ENCODE results near the gene KCNQ4.

Gene KCNQ4

DNA sequence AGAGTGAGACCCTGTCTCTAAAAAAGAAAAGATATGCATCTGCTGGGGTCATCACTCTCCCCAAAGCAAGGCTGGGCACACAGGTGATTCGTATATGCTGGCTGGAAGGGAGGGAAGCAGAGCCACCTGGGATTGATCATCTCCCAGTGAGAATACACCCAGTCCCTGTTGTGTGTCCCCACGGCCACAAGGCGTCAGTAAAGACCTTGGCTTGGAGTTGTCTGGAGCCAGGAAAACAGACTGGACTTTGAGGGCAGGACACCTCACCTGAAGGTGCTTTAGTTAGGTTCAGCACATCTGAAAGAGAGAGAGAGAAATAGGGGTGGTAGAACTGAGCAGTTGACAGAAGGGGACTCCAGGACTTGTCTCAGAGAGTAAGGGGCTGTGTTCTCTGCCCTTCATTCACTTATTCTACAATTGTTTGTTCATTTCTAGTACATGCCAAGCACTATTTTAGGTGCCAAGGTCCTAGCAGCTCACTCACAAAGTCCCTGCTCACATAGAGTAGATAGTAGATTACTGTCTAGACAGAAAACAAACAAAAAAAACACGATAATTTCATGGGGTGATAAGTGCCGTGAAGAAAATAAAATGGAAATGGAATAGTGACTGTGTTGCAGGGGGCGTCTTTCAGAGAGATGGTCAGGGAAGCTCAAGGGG lies 65.1 kb downstream of the KCNQ4 start:
- H3K27ac ChIP-seq (replicated peaks) = no peak overlapping the region
- H3K4me3 ChIP-seq (replicated peaks; ENCODE audit: insufficient read depth, low read length) = no peak overlapping the region
- no peaks in the 10 kb centered on the region for H3K27me3 ChIP-seq (ENCODE audit: insufficient read depth, poor library complexity, severe bottlenecking)
- TF ChIP-seq GABPA (IDR thresholded peaks at IDR 0.05; ENCODE audit: low read depth) (no peak), SPI1 (IDR thresholded peaks at IDR 0.05; ENCODE audit: borderline replicate concordance, low read depth) (no peak), POLR2AphosphoS5 (IDR thresholded peaks at IDR 0.05; ENCODE audit: low read depth) (no peak)
- TF ChIP-seq, protein P1, sequence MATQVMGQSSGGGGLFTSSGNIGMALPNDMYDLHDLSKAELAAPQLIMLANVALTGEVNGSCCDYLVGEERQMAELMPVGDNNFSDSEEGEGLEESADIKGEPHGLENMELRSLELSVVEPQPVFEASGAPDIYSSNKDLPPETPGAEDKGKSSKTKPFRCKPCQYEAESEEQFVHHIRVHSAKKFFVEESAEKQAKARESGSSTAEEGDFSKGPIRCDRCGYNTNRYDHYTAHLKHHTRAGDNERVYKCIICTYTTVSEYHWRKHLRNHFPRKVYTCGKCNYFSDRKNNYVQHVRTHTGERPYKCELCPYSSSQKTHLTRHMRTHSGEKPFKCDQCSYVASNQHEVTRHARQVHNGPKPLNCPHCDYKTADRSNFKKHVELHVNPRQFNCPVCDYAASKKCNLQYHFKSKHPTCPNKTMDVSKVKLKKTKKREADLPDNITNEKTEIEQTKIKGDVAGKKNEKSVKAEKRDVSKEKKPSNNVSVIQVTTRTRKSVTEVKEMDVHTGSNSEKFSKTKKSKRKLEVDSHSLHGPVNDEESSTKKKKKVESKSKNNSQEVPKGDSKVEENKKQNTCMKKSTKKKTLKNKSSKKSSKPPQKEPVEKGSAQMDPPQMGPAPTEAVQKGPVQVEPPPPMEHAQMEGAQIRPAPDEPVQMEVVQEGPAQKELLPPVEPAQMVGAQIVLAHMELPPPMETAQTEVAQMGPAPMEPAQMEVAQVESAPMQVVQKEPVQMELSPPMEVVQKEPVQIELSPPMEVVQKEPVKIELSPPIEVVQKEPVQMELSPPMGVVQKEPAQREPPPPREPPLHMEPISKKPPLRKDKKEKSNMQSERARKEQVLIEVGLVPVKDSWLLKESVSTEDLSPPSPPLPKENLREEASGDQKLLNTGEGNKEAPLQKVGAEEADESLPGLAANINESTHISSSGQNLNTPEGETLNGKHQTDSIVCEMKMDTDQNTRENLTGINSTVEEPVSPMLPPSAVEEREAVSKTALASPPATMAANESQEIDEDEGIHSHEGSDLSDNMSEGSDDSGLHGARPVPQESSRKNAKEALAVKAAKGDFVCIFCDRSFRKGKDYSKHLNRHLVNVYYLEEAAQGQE (IDR thresholded peaks at IDR 0.05; ENCODE audit: insufficient replicate concordance, low read depth) = no peak
- TF ChIP-seq, protein P2, sequence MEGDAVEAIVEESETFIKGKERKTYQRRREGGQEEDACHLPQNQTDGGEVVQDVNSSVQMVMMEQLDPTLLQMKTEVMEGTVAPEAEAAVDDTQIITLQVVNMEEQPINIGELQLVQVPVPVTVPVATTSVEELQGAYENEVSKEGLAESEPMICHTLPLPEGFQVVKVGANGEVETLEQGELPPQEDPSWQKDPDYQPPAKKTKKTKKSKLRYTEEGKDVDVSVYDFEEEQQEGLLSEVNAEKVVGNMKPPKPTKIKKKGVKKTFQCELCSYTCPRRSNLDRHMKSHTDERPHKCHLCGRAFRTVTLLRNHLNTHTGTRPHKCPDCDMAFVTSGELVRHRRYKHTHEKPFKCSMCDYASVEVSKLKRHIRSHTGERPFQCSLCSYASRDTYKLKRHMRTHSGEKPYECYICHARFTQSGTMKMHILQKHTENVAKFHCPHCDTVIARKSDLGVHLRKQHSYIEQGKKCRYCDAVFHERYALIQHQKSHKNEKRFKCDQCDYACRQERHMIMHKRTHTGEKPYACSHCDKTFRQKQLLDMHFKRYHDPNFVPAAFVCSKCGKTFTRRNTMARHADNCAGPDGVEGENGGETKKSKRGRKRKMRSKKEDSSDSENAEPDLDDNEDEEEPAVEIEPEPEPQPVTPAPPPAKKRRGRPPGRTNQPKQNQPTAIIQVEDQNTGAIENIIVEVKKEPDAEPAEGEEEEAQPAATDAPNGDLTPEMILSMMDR (IDR thresholded peaks at IDR 0.05; ENCODE audit: insufficient read depth, low read length) = peak; percentile 89
- DNase-seq (ENCODE audit: low read depth in 1 of 2, low spot score in 1 of 2) = peak in 1 of 2 experiments; percentile 59

DNA sequence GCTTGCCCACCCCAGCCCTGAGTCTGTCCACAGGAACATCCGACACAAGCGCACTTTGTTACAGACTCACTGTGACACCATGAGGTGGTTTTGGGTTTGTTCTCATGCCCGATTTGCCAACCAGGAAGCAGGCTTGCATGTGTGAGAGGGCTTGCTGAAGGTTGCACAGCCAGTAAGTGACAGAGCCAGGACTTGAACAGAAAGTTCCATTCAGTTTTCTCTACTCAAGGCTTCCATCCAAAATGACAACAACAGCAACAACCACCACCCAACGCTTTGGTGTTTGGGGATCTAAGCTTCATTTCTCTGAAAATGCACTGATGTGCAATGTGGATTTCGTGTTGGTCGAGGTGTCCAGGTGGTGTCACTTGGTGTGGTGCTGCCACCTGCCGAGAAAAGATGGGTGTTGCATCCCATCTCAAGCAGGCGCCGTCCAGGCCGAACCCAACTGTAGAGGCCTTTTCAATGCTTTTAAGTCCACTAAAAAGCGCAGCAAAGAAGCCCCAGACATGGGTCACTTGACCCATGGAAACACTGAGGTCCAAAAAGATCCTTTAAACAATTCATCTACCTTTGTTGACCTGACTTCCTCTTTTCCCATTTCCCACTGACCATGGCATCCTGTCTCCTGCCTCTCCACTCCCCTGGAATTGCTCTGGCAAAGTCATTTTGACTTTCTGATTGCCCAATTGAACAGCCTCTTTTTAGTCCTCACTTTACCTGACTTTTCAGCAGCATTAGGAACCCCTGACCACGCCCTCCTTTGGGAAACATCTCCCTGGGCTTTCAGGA lies 66.4 kb downstream of the KCNQ4 start:
- Histone ChIP-seq H3K27me3 (ENCODE audit: insufficient read depth, poor library complexity, severe bottlenecking) (no peaks in the 10 kb centered on the region), H3K27ac (replicated peaks) (peak overlapping the region; percentile 18), H3K4me3 (replicated peaks; ENCODE audit: insufficient read depth, low read length) (no peak overlapping the region)
- peak; percentile 43 to 78 for DNase-seq (ENCODE audit: low read depth in 1 of 2, low spot score in 1 of 2)
- TF ChIP-seq, protein P2 (IDR thresholded peaks at IDR 0.05; ENCODE audit: insufficient read depth, low read length) = peak; percentile 93
- TF ChIP-seq SPI1 (IDR thresholded peaks at IDR 0.05; ENCODE audit: borderline replicate concordance, low read depth) = peak; percentile 31; the same call in 1 of the 2 replicates
- TF ChIP-seq, protein P1 (IDR thresholded peaks at IDR 0.05; ENCODE audit: insufficient replicate concordance, low read depth) = no peak

DNA sequence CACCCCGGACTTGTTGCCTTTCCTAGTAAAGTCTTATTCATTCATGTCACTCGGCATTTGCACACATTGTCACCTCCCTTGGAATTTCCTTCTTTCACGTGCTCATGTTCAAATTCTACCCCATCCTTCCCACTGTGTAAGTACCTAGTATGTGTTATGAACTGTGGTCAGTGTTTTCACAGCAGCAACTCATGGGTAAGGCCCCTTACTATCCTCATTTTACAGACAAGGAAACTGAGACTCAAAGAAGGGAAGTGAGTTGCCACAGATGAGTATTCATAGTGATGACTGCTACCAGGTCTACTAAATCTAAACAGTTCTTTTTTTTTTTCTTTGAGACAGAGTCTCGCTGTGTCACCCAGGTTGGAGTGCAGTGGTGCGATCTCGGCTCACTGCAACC lies 68.1 kb downstream of the KCNQ4 start:
- H3K4me3 ChIP-seq (replicated peaks; ENCODE audit: insufficient read depth, low read length) = no peak overlapping the region
- DNase-seq (ENCODE audit: low read depth in 1 of 2, low spot score in 1 of 2) = no peak
- no peaks in the 10 kb centered on the region for H3K27me3 ChIP-seq (ENCODE audit: insufficient read depth, poor library complexity, severe bottlenecking)
- H3K27ac ChIP-seq (replicated peaks) = no peak overlapping the region
- TF ChIP-seq POLR2AphosphoS5 (IDR thresholded peaks at IDR 0.05; ENCODE audit: low read depth) (no peak), GABPA (IDR thresholded peaks at IDR 0.05; ENCODE audit: low read depth) (no peak), SPI1 (IDR thresholded peaks at IDR 0.05; ENCODE audit: borderline replicate concordance, low read depth) (no peak)
- TF ChIP-seq, protein P2 (IDR thresholded peaks at IDR 0.05; ENCODE audit: insufficient read depth, low read length) = no peak
- TF ChIP-seq, protein P1 (IDR thresholded peaks at IDR 0.05; ENCODE audit: insufficient replicate concordance, low read depth) = no peak
